ENCODE results near the gene DOLPP1.

DOLPP1 gene

GRCh38 chr9:129075996-129076639 is 4.8 kb upstream of the DOLPP1 start:
- Histone ChIP-seq H3K4me3 (ENCODE audit: insufficient read depth, low read depth, low read length, poor library complexity, severe bottlenecking) (no peak overlapping the region), H3K27ac (ENCODE audit: insufficient read depth, low read length, poor library complexity, severe bottlenecking) (no peak overlapping the region), H3K9me3 (ENCODE audit: control insufficient read depth, low read length) (no peaks in the 10 kb centered on the region), H3K4me1 (ENCODE audit: control insufficient read depth, insufficient read depth, low read length, poor library complexity, severe bottlenecking) (peaks cover 8% of the 10 kb centered on the region), H3K36me3 (ENCODE audit: control insufficient read depth, insufficient read depth, low read length) (no peaks in the 10 kb centered on the region), H3K27me3 (replicated peaks; ENCODE audit: control insufficient read depth, insufficient read depth, low read length, poor library complexity, severe bottlenecking) (no peaks in the 10 kb centered on the region)
- DNase-seq, result no peak

GRCh38 chr9:129076640-129077037 is 4.3 kb upstream of the DOLPP1 start:
- no peaks in the 10 kb centered on the region for H3K9me3 ChIP-seq (ENCODE audit: control insufficient read depth, low read length)
- peaks cover 7% of the 10 kb centered on the region for H3K4me1 ChIP-seq (ENCODE audit: control insufficient read depth, insufficient read depth, low read length, poor library complexity, severe bottlenecking)
- no peak for DNase-seq
- H3K36me3 ChIP-seq (ENCODE audit: control insufficient read depth, insufficient read depth, low read length), result no peaks in the 10 kb centered on the region
- H3K27ac ChIP-seq (ENCODE audit: insufficient read depth, low read length, poor library complexity, severe bottlenecking), result no peak overlapping the region
- no peak overlapping the region for H3K4me3 ChIP-seq (ENCODE audit: insufficient read depth, low read depth, low read length, poor library complexity, severe bottlenecking)
- no peaks in the 10 kb centered on the region for H3K27me3 ChIP-seq (replicated peaks; ENCODE audit: control insufficient read depth, insufficient read depth, low read length, poor library complexity, severe bottlenecking)

GRCh38 chr9:129077236-129077635 is 3.7 kb upstream of the DOLPP1 start:
- no peaks in the 10 kb centered on the region for H3K27me3 ChIP-seq (replicated peaks; ENCODE audit: control insufficient read depth, insufficient read depth, low read length, poor library complexity, severe bottlenecking)
- H3K4me1 ChIP-seq (ENCODE audit: control insufficient read depth, insufficient read depth, low read length, poor library complexity, severe bottlenecking), result peaks cover 12% of the 10 kb centered on the region
- H3K27ac ChIP-seq (ENCODE audit: insufficient read depth, low read length, poor library complexity, severe bottlenecking), result no peak overlapping the region
- no peaks in the 10 kb centered on the region for H3K36me3 ChIP-seq (ENCODE audit: control insufficient read depth, insufficient read depth, low read length)
- no peak overlapping the region for H3K4me3 ChIP-seq (ENCODE audit: insufficient read depth, low read depth, low read length, poor library complexity, severe bottlenecking)
- DNase-seq, result no peak
- no peaks in the 10 kb centered on the region for H3K9me3 ChIP-seq (ENCODE audit: control insufficient read depth, low read length)

GRCh38 chr9:129078691-129079503 is 2.0 kb upstream of the DOLPP1 start:
- DNase-seq, result no peak
- H3K4me1 ChIP-seq (ENCODE audit: control insufficient read depth, insufficient read depth, low read length, poor library complexity, severe bottlenecking), result peaks cover 10% of the 10 kb centered on the region
- no peak overlapping the region for H3K4me3 ChIP-seq (ENCODE audit: insufficient read depth, low read depth, low read length, poor library complexity, severe bottlenecking)
- H3K27me3 ChIP-seq (replicated peaks; ENCODE audit: control insufficient read depth, insufficient read depth, low read length, poor library complexity, severe bottlenecking), result no peaks in the 10 kb centered on the region
- H3K9me3 ChIP-seq (ENCODE audit: control insufficient read depth, low read length), result no peaks in the 10 kb centered on the region
- no peaks in the 10 kb centered on the region for H3K36me3 ChIP-seq (ENCODE audit: control insufficient read depth, insufficient read depth, low read length)
- H3K27ac ChIP-seq (ENCODE audit: insufficient read depth, low read length, poor library complexity, severe bottlenecking), result no peak overlapping the region

- peaks cover 8% of the 10 kb centered on the region for H3K4me1 ChIP-seq (ENCODE audit: control insufficient read depth, insufficient read depth, low read length, poor library complexity, severe bottlenecking)
- H3K27me3 ChIP-seq (replicated peaks; ENCODE audit: control insufficient read depth, insufficient read depth, low read length, poor library complexity, severe bottlenecking), result no peaks in the 10 kb centered on the region
- DNase-seq, result no peak
- no peak overlapping the region for H3K27ac ChIP-seq (ENCODE audit: insufficient read depth, low read length, poor library complexity, severe bottlenecking)
- H3K4me3 ChIP-seq (ENCODE audit: insufficient read depth, low read depth, low read length, poor library complexity, severe bottlenecking), result peak overlapping the region; percentile 79
- peaks cover 1% of the 10 kb centered on the region for H3K36me3 ChIP-seq (ENCODE audit: control insufficient read depth, insufficient read depth, low read length)
- no peaks in the 10 kb centered on the region for H3K9me3 ChIP-seq (ENCODE audit: control insufficient read depth, low read length)
Observed at GRCh38 chr9:129079829-129080228, 1.1 kb upstream of the DOLPP1 start.

GRCh38 chr9:129080298-129080600 is 662 bp upstream of the DOLPP1 start:
- H3K27ac ChIP-seq (ENCODE audit: insufficient read depth, low read length, poor library complexity, severe bottlenecking), result peak overlapping the region; percentile 30
- DNase-seq, result no peak
- peaks cover 8% of the 10 kb centered on the region for H3K4me1 ChIP-seq (ENCODE audit: control insufficient read depth, insufficient read depth, low read length, poor library complexity, severe bottlenecking)
- H3K36me3 ChIP-seq (ENCODE audit: control insufficient read depth, insufficient read depth, low read length), result peaks cover 5% of the 10 kb centered on the region
- H3K9me3 ChIP-seq (ENCODE audit: control insufficient read depth, low read length), result no peaks in the 10 kb centered on the region
- no peaks in the 10 kb centered on the region for H3K27me3 ChIP-seq (replicated peaks; ENCODE audit: control insufficient read depth, insufficient read depth, low read length, poor library complexity, severe bottlenecking)
- peak overlapping the region; percentile 79 for H3K4me3 ChIP-seq (ENCODE audit: insufficient read depth, low read depth, low read length, poor library complexity, severe bottlenecking)

- Histone ChIP-seq H3K4me1 (ENCODE audit: control insufficient read depth, insufficient read depth, low read length, poor library complexity, severe bottlenecking) (peaks cover 8% of the 10 kb centered on the region), H3K27me3 (replicated peaks; ENCODE audit: control insufficient read depth, insufficient read depth, low read length, poor library complexity, severe bottlenecking) (no peaks in the 10 kb centered on the region), H3K27ac (ENCODE audit: insufficient read depth, low read length, poor library complexity, severe bottlenecking) (peak overlapping the region; percentile 61), H3K4me3 (ENCODE audit: insufficient read depth, low read depth, low read length, poor library complexity, severe bottlenecking) (peak overlapping the region; percentile 85), H3K36me3 (ENCODE audit: control insufficient read depth, insufficient read depth, low read length) (peaks cover 17% of the 10 kb centered on the region), H3K9me3 (ENCODE audit: control insufficient read depth, low read length) (no peaks in the 10 kb centered on the region)
- no peak for DNase-seq
Observed at GRCh38 chr9:129081388-129081904, 535 bp downstream of the DOLPP1 start.

- no peak overlapping the region for H3K27ac ChIP-seq (ENCODE audit: insufficient read depth, low read length, poor library complexity, severe bottlenecking)
- H3K9me3 ChIP-seq (ENCODE audit: control insufficient read depth, low read length), result no peaks in the 10 kb centered on the region
- H3K4me1 ChIP-seq (ENCODE audit: control insufficient read depth, insufficient read depth, low read length, poor library complexity, severe bottlenecking), result peaks cover 8% of the 10 kb centered on the region
- no peak for DNase-seq
- H3K36me3 ChIP-seq (ENCODE audit: control insufficient read depth, insufficient read depth, low read length), result peaks cover 31% of the 10 kb centered on the region
- no peaks in the 10 kb centered on the region for H3K27me3 ChIP-seq (replicated peaks; ENCODE audit: control insufficient read depth, insufficient read depth, low read length, poor library complexity, severe bottlenecking)
- H3K4me3 ChIP-seq (ENCODE audit: insufficient read depth, low read depth, low read length, poor library complexity, severe bottlenecking), result no peak overlapping the region
Observed at GRCh38 chr9:129084087-129084486, 3.2 kb downstream of the DOLPP1 start.

GRCh38 chr9:129089246-129089645 is 8.3 kb downstream of the DOLPP1 start:
- H3K4me3 ChIP-seq (ENCODE audit: insufficient read depth, low read depth, low read length, poor library complexity, severe bottlenecking), result no peak overlapping the region
- no peak for DNase-seq
- no peaks in the 10 kb centered on the region for H3K4me1 ChIP-seq (ENCODE audit: control insufficient read depth, insufficient read depth, low read length, poor library complexity, severe bottlenecking)
- H3K27ac ChIP-seq (ENCODE audit: insufficient read depth, low read length, poor library complexity, severe bottlenecking), result no peak overlapping the region
- H3K27me3 ChIP-seq (replicated peaks; ENCODE audit: control insufficient read depth, insufficient read depth, low read length, poor library complexity, severe bottlenecking), result no peaks in the 10 kb centered on the region
- H3K9me3 ChIP-seq (ENCODE audit: control insufficient read depth, low read length), result no peaks in the 10 kb centered on the region
- peaks cover 47% of the 10 kb centered on the region for H3K36me3 ChIP-seq (ENCODE audit: control insufficient read depth, insufficient read depth, low read length)

All from effector memory CD4-positive, alpha-beta T cell (primary cell).